Liver (tissue), 9 donors: ENCODE data around the gene PAQR3. TPM values are rescaled to one million over a fixed set of nuclear protein-coding genes. Genes with fewer than 3 reads are reported as not detected.

ENCODE experiments used
- DNase-seq: peaks from one replicate; pipeline ENCODE4 v3.0.0-alpha.2; 2017; ENCODE audit warnings: low spot score
- H3K27ac ChIP-seq, 2 donors: one replicate each; pipeline ENCODE4 v1.7.0; 2013; ENCODE audit warnings: inconsistent platforms in 2 of 2, low read length in 2 of 2, control low read depth in 1 of 2, low read depth in 1 of 2, mild to moderate bottlenecking in 1 of 2
- H3K27me3 ChIP-seq, 4 donors: one replicate each; pipeline versions ENCODE4 v1.6.1 to v1.7.0; 2013; ENCODE audit warnings: low read length in 3 of 4, inconsistent platforms in 1 of 4, mild to moderate bottlenecking in 1 of 4, moderate library complexity in 1 of 4; ENCODE audit not compliant: control insufficient read depth in 4 of 4, insufficient read depth in 4 of 4
- H3K36me3 ChIP-seq, 4 donors: one replicate each; pipeline versions ENCODE4 v1.6.1 to v1.7.0; 2013; ENCODE audit warnings: low read length in 3 of 4, mild to moderate bottlenecking in 3 of 4, low read depth in 1 of 4, moderate library complexity in 1 of 4; ENCODE audit not compliant: control insufficient read depth in 4 of 4, insufficient read depth in 3 of 4
- H3K4me1 ChIP-seq, 4 donors: one replicate each; pipeline versions ENCODE4 v1.6.1 to v1.7.0; 2013; ENCODE audit warnings: low read length in 3 of 4, mild to moderate bottlenecking in 3 of 4, moderate library complexity in 1 of 4; ENCODE audit not compliant: control insufficient read depth in 4 of 4, insufficient read depth in 4 of 4
- H3K4me3 ChIP-seq, 3 donors: one replicate each; pipeline versions ENCODE4 v1.6.1 to v1.7.0; 2013; ENCODE audit warnings: low read length in 3 of 3, control low read depth in 1 of 3, low read depth in 1 of 3, mild to moderate bottlenecking in 1 of 3
- H3K9ac ChIP-seq, 2 donors: one replicate each; pipeline ENCODE4 v1.7.0; 2013; ENCODE audit warnings: low read length in 2 of 2, mild to moderate bottlenecking in 2 of 2, moderate library complexity in 2 of 2, control low read depth in 1 of 2, low read depth in 1 of 2
- H3K9me3 ChIP-seq, 4 donors: one replicate each; pipeline versions ENCODE4 v1.6.1 to v1.7.0; 2013; ENCODE audit warnings: low read length in 3 of 4; ENCODE audit not compliant: control insufficient read depth in 4 of 4
- ATF3 ChIP-seq: IDR thresholded peaks from 2 replicates; pipeline ENCODE4 v1.6.1; 2016; ENCODE audit warnings: antibody characterized with exemption
- FOXA1 ChIP-seq: IDR thresholded peaks from 2 replicates; pipeline ENCODE4 v1.6.1; 2016; ENCODE audit warnings: antibody characterized with exemption
- HNF4A ChIP-seq, 2 donors: conservative IDR thresholded peaks; 2 replicates each; pipeline ENCODE4 v1.6.1; 2016; ENCODE audit warnings: antibody characterized with exemption in 2 of 2, mild to moderate bottlenecking in 2 of 2
- HNF4G ChIP-seq: IDR thresholded peaks from 2 replicates; pipeline ENCODE4 v1.6.1; 2016; ENCODE audit warnings: antibody characterized with exemption
- JUND ChIP-seq, 2 donors: IDR thresholded peaks; 2 replicates each; pipeline ENCODE4 v1.6.1; 2016; ENCODE audit warnings: antibody characterized with exemption in 2 of 2
- MAX ChIP-seq: IDR thresholded peaks from 2 replicates; pipeline ENCODE4 v1.6.1; 2016; ENCODE audit warnings: antibody characterized with exemption
- NR2F2 ChIP-seq: IDR thresholded peaks from 2 replicates; pipeline ENCODE4 v1.6.1; 2016; ENCODE audit warnings: antibody characterized with exemption
- RAD21 ChIP-seq, 2 donors: IDR thresholded peaks; 2 replicates each; pipeline ENCODE4 v1.6.1; 2016; ENCODE audit warnings: antibody characterized with exemption in 2 of 2, mild to moderate bottlenecking in 2 of 2
- REST ChIP-seq: IDR thresholded peaks from 2 replicates; pipeline ENCODE4 v1.6.1; 2016; ENCODE audit warnings: antibody characterized with exemption, mild to moderate bottlenecking
- RXRA ChIP-seq, 2 donors: IDR thresholded peaks; 2 replicates each; pipeline ENCODE4 v1.6.1; 2017 to 2018; ENCODE audit warnings: antibody characterized with exemption in 2 of 2, mild to moderate bottlenecking in 1 of 2
- SP1 ChIP-seq: IDR thresholded peaks from 2 replicates; pipeline ENCODE4 v1.6.1; 2018; ENCODE audit warnings: antibody characterized with exemption, mild to moderate bottlenecking
- TAF1 ChIP-seq: conservative IDR thresholded peaks from 2 replicates; pipeline ENCODE4 v1.6.1; 2016; ENCODE audit warnings: antibody characterized with exemption, mild to moderate bottlenecking
- YY1 ChIP-seq: IDR thresholded peaks from 2 replicates; pipeline ENCODE4 v1.6.1; 2016; ENCODE audit warnings: antibody characterized with exemption, mild to moderate bottlenecking
- ZBTB33 ChIP-seq: IDR thresholded peaks from 2 replicates; pipeline ENCODE4 v1.6.1; 2016; ENCODE audit warnings: antibody characterized with exemption
- WGBS: extraction: QIAGEN DNeasy Blood & Tissue Kit; methylation state at CpG from one replicate; pipeline ENCODE4 v1.1.7; 2013; 5-methylcytosine and 5-hydroxymethylcytosine counted together
- polyA plus RNA-seq, 2 donors: library from polyadenylated mRNA; stranded (reverse) in 1 of 2; unstranded in 1 of 2; fragments of 200-250 nt in 1 of 2; fragments of >200 nt in 1 of 2; fragmentation: Nextera tagmentation in 1 of 2; extraction: Ambion mirVana in 1 of 2; gene quantifications; one replicate each; pipeline versions ENCODE4 v1.2.1 to v1.2.3, GENCODE V29; 2013 to 2015
- total RNA-seq, 2 donors: library from RNA; depleted of rRNA; stranded (reverse); fragments of >200 nt; gene quantifications; one replicate each; pipeline ENCODE4 v1.2.3, GENCODE V29; 2014
- donor health status: healthy.
- donor health status: healthy.
- donor health status: healthy.
- donor health status: healthy.
- donor health status: healthy.

Gene PAQR3
- total and polyA plus RNA-seq, 4 donors, result 2.8 to 8.3 (median 5.6) TPM

- no peaks in the 10 kb centered on the region for H3K9me3 ChIP-seq
- H3K4me1 ChIP-seq, result peaks cover 0 to 17% (median 10%) of the 10 kb centered on the region in 4 donors
- no peak overlapping the region for H3K4me3 ChIP-seq
- no peaks in the 10 kb centered on the region for H3K27me3 ChIP-seq
- no peak overlapping the region for H3K9ac ChIP-seq
- no peak overlapping the region for H3K27ac ChIP-seq
- no peaks in the 10 kb centered on the region for H3K36me3 ChIP-seq
- TF ChIP-seq YY1, result no peak
- no peak for TF ChIP-seq JUND (IDR thresholded peaks at IDR 0.05)
- no peak for TF ChIP-seq HNF4A (conservative IDR thresholded peaks at IDR 0.05)
- no peak for TF ChIP-seq NR2F2
- TF ChIP-seq SP1, result no peak
- TF ChIP-seq FOXA1, result no peak
- TF ChIP-seq ZBTB33, result no peak
- no peak for DNase-seq
- 94% methylated on average over 4 of the region's 4 CpGs for WGBS
These were observed 2.2 kb downstream of the PAQR3 start for GRCh38 chr4:78936989-78937388.

- Histone ChIP-seq H3K27ac (no peak overlapping the region), H3K27me3 (no peaks in the 10 kb centered on the region), H3K4me1 (peaks cover 0 to 4% (median 2%) of the 10 kb centered on the region in 4 donors), H3K9me3 (no peaks in the 10 kb centered on the region), H3K36me3 (peaks cover 0 to 2% (median 0%) of the 10 kb centered on the region in 4 donors), H3K9ac (no peak overlapping the region), H3K4me3 (no peak overlapping the region)
- TF ChIP-seq FOXA1, result no peak
- TF ChIP-seq JUND (IDR thresholded peaks at IDR 0.05), result no peak
- no peak for TF ChIP-seq HNF4A (conservative IDR thresholded peaks at IDR 0.05)
- TF ChIP-seq MAX, result no peak
- no peak for TF ChIP-seq ATF3
- no peak for TF ChIP-seq RXRA (IDR thresholded peaks at IDR 0.05)
- TF ChIP-seq RAD21 (IDR thresholded peaks at IDR 0.05), result no peak
- no peak for TF ChIP-seq REST
- no peak for TF ChIP-seq SP1
- no peak for TF ChIP-seq HNF4G
- no peak for TF ChIP-seq TAF1
- TF ChIP-seq YY1, result no peak
- no peak for DNase-seq
- WGBS, result 95% methylated on average over 6 of the region's 6 CpGs
These were observed 9.1 kb downstream of the PAQR3 start for GRCh38 chr4:78930016-78930629.
